ENCODE results near the gene BDKRB2.

The BDKRB2 gene

GRCh38 chr14:96255501-96256366 is 51.1 kb downstream of the BDKRB2 start, which contains the start of gene BDKRB1:
Gene BDKRB1 (plus strand): TSS chr14:96256210. CDS start chr14:96263683, 7,473 bp downstream.
- no peak for DNase-seq

DNA sequence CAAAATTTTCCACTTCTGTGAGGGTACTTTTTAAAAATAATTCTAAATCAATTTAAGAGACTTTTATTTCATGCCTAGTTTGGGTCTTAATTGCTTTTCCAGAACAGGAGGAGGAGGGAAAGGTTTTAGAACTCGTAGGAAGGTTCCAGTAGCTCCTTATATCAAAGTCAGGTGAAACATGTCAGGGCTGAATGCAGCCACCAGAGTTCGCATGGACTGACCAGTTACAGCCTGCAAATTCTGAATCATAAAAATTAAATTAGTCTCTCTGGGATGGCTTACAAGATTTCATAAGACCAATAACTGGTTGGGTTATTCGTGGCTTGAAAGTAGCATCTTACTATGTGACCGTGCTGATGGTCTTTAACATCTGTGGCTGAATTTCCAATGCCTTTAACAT is 51.8 kb downstream of the BDKRB2 start:
- DNase-seq: no peak

- no peak for DNase-seq
Observed at GRCh38 chr14:96257056-96257455, 52.4 kb downstream of the BDKRB2 start.

DNA sequence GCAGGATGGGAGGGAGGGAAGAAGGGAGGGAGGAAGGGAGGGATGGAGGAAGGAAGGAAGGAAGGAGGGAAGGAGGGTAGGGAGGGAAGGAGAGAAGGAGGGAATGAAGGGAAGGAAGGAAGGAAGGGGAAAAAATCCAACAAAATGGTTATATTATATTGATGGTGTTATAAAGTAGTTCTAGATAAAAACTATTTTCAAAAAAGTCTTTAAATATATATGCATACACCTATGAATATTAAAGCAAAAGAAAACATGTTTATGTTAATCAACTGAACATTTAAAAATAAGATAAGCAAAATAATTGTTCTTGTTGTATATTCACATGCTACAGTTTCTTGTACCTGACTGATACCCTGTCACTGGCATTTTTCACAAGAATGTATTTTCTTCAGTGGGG is 53.3 kb downstream of the BDKRB2 start:
- no peak for DNase-seq

DNA sequence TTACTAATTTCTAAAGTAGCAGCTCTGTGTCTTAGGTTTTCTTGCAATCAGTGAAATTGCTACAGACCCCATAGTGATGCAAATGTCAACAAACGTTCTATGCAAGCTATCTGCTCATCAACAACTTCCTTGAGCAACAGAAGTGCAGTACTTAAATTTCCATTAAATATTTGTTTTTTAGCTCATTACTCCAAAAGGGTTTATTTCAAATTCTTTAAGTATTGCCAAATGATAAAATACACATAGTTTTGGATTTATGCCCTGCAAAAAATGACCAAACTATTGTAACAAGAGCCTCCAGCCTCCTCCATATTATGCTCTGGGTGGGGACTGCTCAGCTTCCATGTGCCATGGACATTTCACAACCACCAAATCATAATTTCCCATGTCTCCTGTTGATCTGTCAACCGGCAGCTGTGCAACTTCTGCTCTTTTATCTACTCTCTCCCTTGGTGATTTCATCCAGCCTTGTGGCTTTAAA is 55.7 kb downstream of the BDKRB2 start:
- no peak for DNase-seq

GRCh38 chr14:96261053-96261452 is 56.4 kb downstream of the BDKRB2 start:
- DNase-seq: no peak

DNA sequence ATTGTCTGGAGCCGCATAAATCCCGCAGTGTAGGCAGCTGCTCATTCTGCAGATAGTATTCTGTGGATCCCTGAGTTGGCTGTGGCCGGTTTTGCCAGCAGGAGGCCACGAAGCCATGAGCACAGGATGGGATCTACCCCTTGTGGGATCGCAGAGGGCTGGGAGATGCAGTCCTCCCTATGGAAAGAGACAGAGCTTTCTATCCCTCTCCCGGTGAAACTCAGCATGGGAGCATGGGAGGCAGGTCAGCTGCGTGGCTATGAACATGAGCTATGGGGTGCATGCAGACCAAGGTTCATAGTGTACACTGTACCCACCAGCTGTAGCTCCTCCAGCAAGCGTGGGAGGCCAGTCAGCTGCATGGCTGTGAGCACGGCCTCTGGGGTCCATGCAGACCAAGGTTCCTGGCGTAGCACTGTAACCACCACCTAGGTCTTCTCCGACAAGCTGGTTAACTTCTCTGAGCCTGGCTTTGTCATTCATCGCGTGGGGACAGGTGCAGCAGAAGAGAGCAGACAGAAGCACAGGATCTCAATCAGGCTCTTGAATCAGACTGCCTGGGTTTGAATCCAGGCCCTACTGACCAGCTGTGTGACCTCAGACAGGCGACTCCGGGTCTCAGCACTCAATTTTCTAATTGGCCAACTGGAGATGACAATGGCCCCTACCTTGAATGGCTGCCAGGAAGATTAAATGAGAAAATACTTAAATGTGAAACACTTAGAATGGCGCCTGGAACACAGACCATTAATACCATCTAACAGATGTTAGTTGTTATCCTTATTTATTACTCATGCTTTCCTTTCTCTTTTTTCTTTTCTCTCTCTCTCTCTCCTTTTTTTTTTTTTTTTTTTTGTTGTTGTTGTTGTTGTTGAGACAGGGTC is 57.4 kb downstream of the BDKRB2 start:
- DNase-seq: no peak

DNA sequence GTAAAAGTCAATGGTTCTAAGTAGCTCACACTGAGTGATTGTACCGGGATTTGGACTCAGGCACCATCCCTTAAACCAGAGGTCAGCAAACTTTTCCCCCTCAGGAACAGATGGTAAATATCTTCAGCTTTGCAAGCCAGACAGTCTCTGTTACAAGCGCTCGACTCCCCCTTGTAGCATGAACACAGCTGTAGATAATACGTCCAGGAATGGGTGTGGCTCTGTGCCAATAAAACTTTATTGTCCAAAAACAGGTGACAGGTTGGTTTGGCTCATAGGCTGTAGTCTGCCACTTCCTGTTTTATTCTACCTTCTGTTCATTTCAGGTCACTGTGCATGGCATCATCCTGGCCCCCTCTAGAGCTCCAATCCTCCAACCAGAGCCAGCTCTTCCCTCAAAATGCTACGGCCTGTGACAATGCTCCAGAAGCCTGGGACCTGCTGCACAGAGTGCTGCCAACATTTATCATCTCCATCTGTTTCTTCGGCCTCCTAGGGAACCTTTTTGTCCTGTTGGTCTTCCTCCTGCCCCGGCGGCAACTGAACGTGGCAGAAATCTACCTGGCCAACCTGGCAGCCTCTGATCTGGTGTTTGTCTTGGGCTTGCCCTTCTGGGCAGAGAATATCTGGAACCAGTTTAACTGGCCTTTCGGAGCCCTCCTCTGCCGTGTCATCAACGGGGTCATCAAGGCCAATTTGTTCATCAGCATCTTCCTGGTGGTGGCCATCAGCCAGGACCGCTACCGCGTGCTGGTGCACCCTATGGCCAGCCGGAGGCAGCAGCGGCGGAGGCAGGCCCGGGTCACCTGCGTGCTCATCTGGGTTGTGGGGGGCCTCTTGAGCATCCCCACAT is 58.9 kb downstream of the BDKRB2 start:
- DNase-seq: no peak

DNA sequence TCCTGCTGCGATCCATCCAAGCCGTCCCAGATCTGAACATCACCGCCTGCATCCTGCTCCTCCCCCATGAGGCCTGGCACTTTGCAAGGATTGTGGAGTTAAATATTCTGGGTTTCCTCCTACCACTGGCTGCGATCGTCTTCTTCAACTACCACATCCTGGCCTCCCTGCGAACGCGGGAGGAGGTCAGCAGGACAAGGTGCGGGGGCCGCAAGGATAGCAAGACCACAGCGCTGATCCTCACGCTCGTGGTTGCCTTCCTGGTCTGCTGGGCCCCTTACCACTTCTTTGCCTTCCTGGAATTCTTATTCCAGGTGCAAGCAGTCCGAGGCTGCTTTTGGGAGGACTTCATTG is 59.5 kb downstream of the BDKRB2 start:
- DNase-seq: no peak

DNA sequence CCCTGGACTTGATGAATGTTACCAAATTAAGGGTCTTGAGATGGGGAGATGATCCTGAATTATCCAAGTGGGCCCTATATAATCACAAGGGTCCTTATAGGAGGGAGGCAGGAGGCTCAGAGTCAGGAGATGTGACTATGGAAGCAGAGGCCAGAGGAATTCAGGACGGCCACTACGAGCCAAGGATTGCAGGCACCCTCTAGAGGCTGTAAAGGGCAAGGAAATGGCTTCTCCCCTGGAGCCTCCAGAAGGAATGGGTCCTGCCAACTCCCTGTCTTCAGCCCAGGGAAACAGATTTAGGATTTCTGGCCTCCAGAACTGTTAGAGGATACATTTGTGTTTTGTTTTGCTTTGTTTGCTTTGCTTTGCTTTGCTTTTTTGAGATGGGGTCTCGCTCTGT is 60.2 kb downstream of the BDKRB2 start:
- DNase-seq: no peak

DNA sequence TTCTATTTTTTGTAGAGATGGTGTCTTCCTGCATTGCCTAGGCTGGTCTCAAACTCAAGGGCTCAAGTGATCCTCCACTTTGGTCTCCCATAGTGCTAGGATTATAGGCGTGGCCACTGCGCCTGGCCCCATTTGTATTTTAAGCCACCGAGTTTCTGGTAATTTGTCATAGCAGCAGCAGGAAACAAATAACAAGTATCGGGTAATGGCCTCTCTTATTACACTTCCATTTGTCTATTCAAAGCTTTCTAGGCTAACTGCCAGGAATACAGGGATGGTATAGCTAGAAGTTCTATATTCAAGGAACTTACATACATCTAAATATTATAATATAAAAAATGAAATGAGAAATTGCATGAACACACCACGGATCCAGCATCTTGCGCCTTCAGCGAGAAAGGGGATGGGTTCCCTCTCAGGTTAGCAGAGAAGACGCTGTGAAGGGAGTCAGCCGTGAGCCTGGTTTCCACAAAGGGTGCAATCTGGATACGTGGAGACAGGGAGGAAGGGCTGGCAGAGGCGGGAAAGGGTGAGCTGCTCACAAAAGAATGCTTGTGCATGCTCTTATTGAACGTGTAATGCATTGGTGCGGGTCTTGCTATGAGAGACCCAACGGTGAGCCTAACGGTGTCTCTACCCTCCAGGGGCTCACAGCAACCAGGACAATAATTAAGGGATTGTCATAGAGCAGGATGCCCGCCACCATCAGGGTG is 60.9 kb downstream of the BDKRB2 start:
- no peak for DNase-seq

GRCh38 chr14:96267336-96267735 is 62.7 kb downstream of the BDKRB2 start:
- no peak for DNase-seq

DNA sequence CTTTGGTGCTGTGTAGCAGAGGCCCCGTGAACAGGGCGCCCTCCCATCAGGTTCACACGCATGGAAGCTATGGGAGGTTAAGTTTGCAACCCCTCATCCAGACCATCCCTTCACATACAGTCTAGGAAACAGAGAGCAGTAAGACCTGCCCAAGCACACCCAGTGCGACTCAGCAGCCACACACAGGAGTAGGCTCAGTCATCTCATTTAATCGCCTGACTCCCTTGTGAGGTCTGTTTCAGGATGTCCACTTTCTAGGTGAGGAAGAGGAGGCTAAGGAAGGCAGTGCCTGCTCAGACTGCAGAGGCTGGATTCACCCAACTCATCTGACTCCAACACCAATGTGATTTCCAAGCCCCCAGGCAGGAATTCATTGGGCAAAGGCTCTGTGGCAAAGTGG is 63.3 kb downstream of the BDKRB2 start:
- no peak for DNase-seq

- no peak for DNase-seq
Observed at GRCh38 chr14:96268431-96269358, 64.1 kb downstream of the BDKRB2 start.

- DNase-seq: no peak
Observed at GRCh38 chr14:96269359-96269710, 64.7 kb downstream of the BDKRB2 start.

DNA sequence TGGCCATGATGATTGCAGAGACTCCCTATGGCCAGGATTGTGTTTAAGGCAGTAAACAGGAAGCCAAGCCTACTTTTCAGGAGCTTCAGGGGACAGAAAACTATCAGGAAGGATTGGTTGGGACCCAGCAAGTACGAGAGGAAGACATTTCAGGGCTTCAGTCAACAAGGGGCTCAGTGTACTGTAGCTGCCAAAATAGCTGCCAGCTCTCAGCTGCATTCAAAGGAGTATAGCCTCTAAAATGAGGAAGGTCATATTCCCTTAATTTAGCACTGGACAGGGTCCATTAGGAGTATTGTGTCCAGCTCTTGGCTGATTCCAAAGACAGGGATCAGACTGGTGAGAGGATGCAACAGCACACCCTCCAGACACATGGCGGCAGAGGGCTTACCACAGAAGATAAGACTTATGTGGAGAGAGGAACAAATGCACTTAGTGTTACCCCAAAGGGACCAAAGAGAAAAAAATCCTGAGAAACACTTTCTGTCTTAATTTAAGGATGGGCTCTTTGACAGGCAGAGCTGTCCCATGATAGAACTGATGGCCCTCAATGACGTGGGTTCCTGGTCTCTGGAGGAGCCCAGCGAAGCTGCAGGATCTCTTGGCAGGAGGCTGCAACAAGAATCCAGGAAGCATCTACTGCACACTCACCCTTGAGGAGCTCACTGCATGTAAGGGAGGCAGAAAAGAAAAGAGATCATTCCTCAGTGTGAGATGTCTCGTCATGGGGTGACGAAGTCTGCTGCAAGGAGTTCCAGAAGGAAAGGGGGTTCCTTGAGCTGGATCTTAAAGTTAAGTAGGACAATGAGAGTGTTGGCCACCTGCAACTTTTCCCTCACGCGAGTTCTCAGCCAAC is 66.2 kb downstream of the BDKRB2 start:
- DNase-seq: no peak

DNA sequence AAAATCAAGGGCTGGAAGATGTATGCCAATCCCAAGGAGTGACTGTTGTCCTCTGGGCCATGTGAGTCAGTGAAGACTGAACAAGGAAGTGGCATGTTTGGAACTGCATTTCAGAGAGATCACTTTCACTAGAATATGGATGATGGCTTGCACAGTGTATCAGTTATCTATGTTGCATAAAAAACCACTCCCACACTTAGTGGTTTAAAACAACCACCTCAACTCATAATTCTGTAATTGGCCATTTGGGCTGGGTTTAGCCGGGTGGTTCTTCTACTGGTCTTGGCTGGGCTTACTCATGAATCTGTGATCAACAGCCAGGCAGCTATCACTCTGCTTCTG is 66.8 kb downstream of the BDKRB2 start:
- DNase-seq: no peak

DNA sequence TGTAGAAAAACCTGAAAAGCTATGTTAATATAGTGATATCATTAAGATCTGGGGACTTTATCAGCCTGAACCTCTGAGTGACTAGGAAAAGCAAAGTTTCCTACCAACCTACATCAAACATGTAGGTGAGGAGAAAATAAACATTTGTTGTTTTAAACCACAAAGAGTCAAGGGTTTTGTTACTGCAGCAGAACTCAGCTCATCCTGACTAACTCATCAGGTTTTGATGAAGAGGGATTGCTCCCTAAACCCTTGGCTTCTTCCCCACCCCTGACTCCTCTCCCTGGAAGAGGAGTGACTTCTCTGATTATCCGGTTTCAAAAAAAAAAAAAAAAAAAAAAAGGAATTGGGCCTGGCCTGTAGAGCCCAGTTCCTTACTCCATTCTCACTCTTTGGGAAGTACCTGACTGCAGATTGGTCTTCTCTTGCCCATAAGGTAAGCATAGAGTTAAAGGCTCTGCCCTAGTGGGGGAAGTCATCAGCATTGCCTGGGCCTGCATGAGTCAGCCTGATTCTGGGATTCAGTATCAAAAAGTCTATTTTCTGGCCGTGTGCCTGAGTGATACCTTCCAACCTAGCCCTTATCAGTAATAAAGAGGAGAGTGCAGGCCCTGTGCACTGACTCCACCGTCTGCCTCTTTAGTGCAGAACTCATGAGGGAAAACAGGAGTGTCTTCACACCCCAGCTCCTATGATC is 68.3 kb downstream of the BDKRB2 start:
- no peak for DNase-seq

GRCh38 chr14:96273629-96274028 is 69.0 kb downstream of the BDKRB2 start:
- no peak for DNase-seq

GRCh38 chr14:96274122-96274521 is 69.5 kb downstream of the BDKRB2 start:
- no peak for DNase-seq

Measured in activated CD8-positive, alpha-beta memory T cell treated with anti-CD3 and anti-CD28 coated beads, Interleukin-2, amount 50 U/mL, for 48 hours (primary cell).